ENCODE data around the gene MINDY3.

The MINDY3 gene

GRCh38 chr10:15802375-15802949, 57.8 kb downstream of the MINDY3 start:
- TF ChIP-seq CTCF (IDR thresholded peaks at IDR 0.05; ENCODE audit: low read depth, low read length, missing control alignments): no peak
- DNase-seq (ENCODE audit: low read depth): no peak
- in situ Hi-C loops (cut with HindIII; ENCODE audit: low sequenced_read_pairs): no loop called here
- H3K4me3 ChIP-seq (ENCODE audit: low read depth, low read length): no peak overlapping the region

DNA sequence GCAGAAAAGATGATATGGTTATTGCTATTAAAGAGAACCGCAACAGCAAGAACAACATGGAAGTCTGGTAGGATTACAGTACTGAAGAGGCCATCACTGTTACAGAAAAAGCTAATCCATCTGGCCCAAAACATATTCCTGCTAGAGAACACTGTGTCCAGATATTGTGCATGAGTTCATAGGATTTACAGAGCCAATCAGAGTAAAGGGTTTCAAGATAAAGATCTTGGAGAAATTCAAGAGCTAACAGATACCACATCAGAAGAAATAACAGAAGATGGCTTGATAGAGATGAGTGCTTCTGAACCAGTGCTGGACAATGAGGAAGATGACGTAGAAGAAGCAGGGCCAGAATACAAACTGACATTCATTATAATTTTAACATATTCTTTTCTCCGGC, 58.7 kb downstream of the MINDY3 start:
- TF ChIP-seq CTCF (IDR thresholded peaks at IDR 0.05; ENCODE audit: low read depth, low read length, missing control alignments): no peak
- in situ Hi-C loops (cut with HindIII; ENCODE audit: low sequenced_read_pairs): no loop called here
- DNase-seq (ENCODE audit: low read depth): no peak
- H3K4me3 ChIP-seq (ENCODE audit: low read depth, low read length): no peak overlapping the region

DNA sequence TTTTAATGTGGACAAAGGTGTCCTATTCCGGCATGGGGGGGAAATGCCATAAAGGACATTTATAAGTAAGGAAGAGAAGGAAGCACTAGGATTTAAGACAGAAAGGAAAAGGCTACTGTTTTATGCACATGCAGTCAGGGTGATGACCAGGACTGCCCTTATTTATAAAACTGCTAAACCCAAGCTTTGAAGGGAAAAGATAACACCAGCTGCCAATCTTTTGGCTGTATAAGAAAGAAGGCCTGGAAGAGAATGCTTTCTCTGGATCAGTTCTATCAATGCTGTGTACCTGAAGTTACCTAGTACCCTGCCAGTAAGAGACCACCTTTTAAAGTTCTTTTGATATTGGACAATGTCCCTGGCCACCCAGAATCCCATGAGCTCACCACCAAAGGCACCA, 59.2 kb downstream of the MINDY3 start:
- no peak overlapping the region for H3K4me3 ChIP-seq (ENCODE audit: low read depth, low read length)
- TF ChIP-seq CTCF (IDR thresholded peaks at IDR 0.05; ENCODE audit: low read depth, low read length, missing control alignments): no peak
- in situ Hi-C loops (cut with HindIII; ENCODE audit: low sequenced_read_pairs): no loop called here
- DNase-seq (ENCODE audit: low read depth): no peak

GRCh38 chr10:15797346-15797745, 63.0 kb downstream of the MINDY3 start:
- in situ Hi-C loops (cut with HindIII; ENCODE audit: low sequenced_read_pairs): no loop called here
- no peak for DNase-seq (ENCODE audit: low read depth)
- no peak overlapping the region for H3K4me3 ChIP-seq (ENCODE audit: low read depth, low read length)
- no peak for TF ChIP-seq CTCF (IDR thresholded peaks at IDR 0.05; ENCODE audit: low read depth, low read length, missing control alignments)

DNA sequence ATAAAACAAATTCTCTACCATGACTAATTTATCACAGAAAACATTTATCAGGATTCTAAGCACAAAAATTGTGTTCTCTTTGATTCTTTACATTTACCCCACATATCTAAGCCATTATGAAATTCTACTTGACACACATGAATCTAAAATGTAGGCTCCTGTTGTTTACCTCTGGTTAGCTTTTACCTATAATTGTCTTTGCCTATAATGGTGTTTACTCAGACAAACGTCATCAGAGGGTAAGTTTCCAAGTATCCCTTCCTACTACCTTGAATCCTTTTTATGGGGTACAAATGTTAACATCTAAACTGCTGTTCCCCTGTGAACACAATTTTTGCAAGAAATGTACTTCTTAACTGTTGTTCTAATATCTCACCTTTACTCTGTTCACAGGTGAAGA, 63.5 kb downstream of the MINDY3 start:
- in situ Hi-C loops (cut with HindIII; ENCODE audit: low sequenced_read_pairs): no loop called here
- TF ChIP-seq CTCF (IDR thresholded peaks at IDR 0.05; ENCODE audit: low read depth, low read length, missing control alignments): no peak
- H3K4me3 ChIP-seq (ENCODE audit: low read depth, low read length): no peak overlapping the region
- no peak for DNase-seq (ENCODE audit: low read depth)

- in situ Hi-C loops (cut with HindIII; ENCODE audit: low sequenced_read_pairs): no loop called here
These were observed 64.1 kb downstream of the MINDY3 start for GRCh38 chr10:15796098-15796759.

More at GRCh38 chr10:15796098-15796759, 64.1 kb downstream of the MINDY3 start:
- no peak overlapping the region for H3K4me3 ChIP-seq (ENCODE audit: low read depth, low read length)
- no peak for DNase-seq (ENCODE audit: low read depth)
- TF ChIP-seq CTCF (IDR thresholded peaks at IDR 0.05; ENCODE audit: low read depth, low read length, missing control alignments): no peak
